HEK293 (cell line): ENCODE results near the gene AEBP2.

Experiments
- CTCF ChIA-PET: fragments of 350-600 bp; formaldehyde crosslinking; extraction: SDS; loops from one replicate; lab custom pipeline; 2021; ENCODE audit warnings: antibody characterized with exemption; lab: Yijun Ruan, JAX
- POLR2A ChIA-PET: fragments of 300-600 bp; formaldehyde crosslinking; extraction: SDS; loops from one replicate; lab custom pipeline; 2020; ENCODE audit warnings: antibody characterized with exemption, inconsistent platforms; lab: Yijun Ruan, JAX
- H3K27ac ChIP-seq: fragments of 200-500 bp; sonication (Bioruptor generic); 2 replicates; pipeline ENCODE4 v1.5.1; 2014; ENCODE audit warnings: low read depth, low read length, control low read depth, inconsistent platforms; ENCODE audit errors: extremely low read depth
- H3K36me3 ChIP-seq, 2 experiments: fragments of 200-500 bp in 1 of 2; sonication (Bioruptor generic) in 1 of 2; 1 replicate in 1 of 2; 2 replicates in 1 of 2; pipeline ENCODE4 v1.5.1; 2014 to 2017; ENCODE audit warnings: inconsistent platforms in 2 of 2, low read length in 2 of 2; ENCODE audit not compliant: control insufficient read depth in 2 of 2, insufficient read depth in 1 of 2
- H3K4me1 ChIP-seq: fragments of 200-500 bp; sonication (Bioruptor generic); 2 replicates; pipeline ENCODE4 v1.5.1; 2014; ENCODE audit warnings: mild to moderate bottlenecking, low read length, inconsistent platforms; ENCODE audit not compliant: control insufficient read depth, insufficient read depth
- H3K4me3 ChIP-seq: 2 replicates; pipeline ENCODE4 v1.5.1; 2011; ENCODE audit warnings: low read depth, mild to moderate bottlenecking, control low read depth, low read length, moderate library complexity
- H3K9me3 ChIP-seq: fragments of 200-500 bp; sonication (Bioruptor generic); 2 replicates; pipeline ENCODE4 v1.5.1; 2014; ENCODE audit warnings: low read depth, low read length, inconsistent platforms; ENCODE audit not compliant: control insufficient read depth, insufficient read depth
- BCL11A ChIP-seq: fragments of 450-650 bp; formaldehyde crosslinking; IDR thresholded peaks from 2 replicates; pipeline ENCODE4 v1.5.1; 2016; ENCODE audit warnings: low read depth, missing biosample characterization, missing genetic modification characterization
- BCL11B ChIP-seq: fragments of 450-650 bp; formaldehyde crosslinking; IDR thresholded peaks from 2 replicates; pipeline ENCODE4 v1.5.1; 2016; ENCODE audit warnings: low read depth, missing biosample characterization, missing genetic modification characterization
- KLF7 ChIP-seq: fragments of 450-650 bp; formaldehyde crosslinking; IDR thresholded peaks from 2 replicates; pipeline ENCODE4 v1.5.1; 2016; ENCODE audit warnings: missing biosample characterization, missing genetic modification characterization, borderline replicate concordance
- MZF1 ChIP-seq: fragments of 450-650 bp; formaldehyde crosslinking; IDR thresholded peaks from 2 replicates; pipeline ENCODE4 v1.5.1; 2017; ENCODE audit warnings: missing biosample characterization, missing genetic modification characterization, borderline replicate concordance
- PRDM1 ChIP-seq: fragments of 450-650 bp; formaldehyde crosslinking; IDR thresholded peaks from 2 replicates; pipeline ENCODE4; 2016; ENCODE audit warnings: missing biosample characterization, missing genetic modification characterization
- ZBTB20 ChIP-seq: fragments of 450-650 bp; formaldehyde crosslinking; IDR thresholded peaks from 2 replicates; pipeline ENCODE4 v1.5.1; 2016; ENCODE audit warnings: missing biosample characterization, missing genetic modification characterization
- ZBTB8A ChIP-seq: fragments of 450-650 bp; formaldehyde crosslinking; IDR thresholded peaks from 2 replicates; pipeline ENCODE4 v1.5.1; 2016; ENCODE audit warnings: missing biosample characterization, missing genetic modification characterization
- ZNF16 ChIP-seq: fragments of 450-650 bp; formaldehyde crosslinking; IDR thresholded peaks from 2 replicates; pipeline ENCODE4 v1.5.1; 2016; ENCODE audit warnings: low read depth, missing biosample characterization, missing genetic modification characterization
- ZNF184 ChIP-seq: fragments of 450-650 bp; IDR thresholded peaks from 2 replicates; pipeline ENCODE4 v1.5.1; 2018; ENCODE audit warnings: missing biosample characterization, mild to moderate bottlenecking, missing genetic modification characterization
- ZNF335 ChIP-seq: fragments of 450-650 bp; formaldehyde crosslinking; conservative IDR thresholded peaks from 2 replicates; pipeline ENCODE4 v1.5.1; 2016; ENCODE audit warnings: missing biosample characterization, missing genetic modification characterization
- ZNF585B ChIP-seq: fragments of 450-650 bp; formaldehyde crosslinking; IDR thresholded peaks from 2 replicates; pipeline ENCODE4 v1.5.1; 2016; ENCODE audit warnings: missing biosample characterization, missing genetic modification characterization
- ZNF664 ChIP-seq: fragments of 450-650 bp; formaldehyde crosslinking; IDR thresholded peaks from 2 replicates; pipeline ENCODE4 v1.5.1; 2016; ENCODE audit warnings: missing biosample characterization, missing genetic modification characterization
- ZNF701 ChIP-seq: fragments of 450-650 bp; formaldehyde crosslinking; IDR thresholded peaks from 2 replicates; pipeline ENCODE4 v1.5.1; 2016; ENCODE audit warnings: missing biosample characterization, missing genetic modification characterization
- ZNF707 ChIP-seq: fragments of 450-650 bp; formaldehyde crosslinking; IDR thresholded peaks from 2 replicates; pipeline ENCODE4 v1.5.1; 2016; ENCODE audit warnings: missing biosample characterization, missing genetic modification characterization
- ZNF768 ChIP-seq: fragments of 450-650 bp; formaldehyde crosslinking; IDR thresholded peaks from 2 replicates; pipeline ENCODE4 v1.5.1; 2018; ENCODE audit warnings: missing biosample characterization, mild to moderate bottlenecking, missing genetic modification characterization
- ZXDB ChIP-seq: fragments of 450-650 bp; formaldehyde crosslinking; IDR thresholded peaks from 2 replicates; pipeline ENCODE4 v1.5.1; 2016; ENCODE audit warnings: missing biosample characterization, missing genetic modification characterization
- TF ChIP-seq, protein P1 (sequence below): fragments of 450-650 bp; formaldehyde crosslinking; IDR thresholded peaks from 2 replicates; pipeline ENCODE4; 2016; ENCODE audit warnings: missing biosample characterization, missing genetic modification characterization
- TF ChIP-seq, protein P2 (sequence below): fragments of 450-650 bp; formaldehyde crosslinking; IDR thresholded peaks from 2 replicates; pipeline ENCODE4 v1.5.1; 2017; ENCODE audit warnings: missing biosample characterization, missing genetic modification characterization

The AEBP2 gene

DNA sequence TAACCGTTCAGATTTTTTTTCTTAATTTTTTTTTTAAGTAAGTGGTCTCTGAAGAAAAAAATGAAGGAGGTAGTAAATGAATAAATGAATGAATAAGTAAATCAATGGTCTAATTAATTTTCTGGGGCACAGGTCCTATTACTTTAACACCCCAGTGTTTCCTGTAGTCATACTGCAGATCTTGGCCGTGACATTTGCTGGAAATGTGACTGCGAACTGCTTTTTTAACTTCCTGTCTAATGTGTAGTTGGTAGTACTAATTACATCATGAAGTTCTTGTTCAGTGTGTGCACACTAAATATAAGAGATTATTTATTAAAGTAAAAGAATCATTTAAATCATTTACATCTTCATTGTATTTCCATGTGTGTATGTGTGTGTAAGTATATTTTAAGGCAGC, 45.4 kb downstream of the AEBP2 start (continued):
- TF ChIP-seq ZNF585B: no peak
- TF ChIP-seq BCL11B (tag by site-specific recombination): no peak

DNA sequence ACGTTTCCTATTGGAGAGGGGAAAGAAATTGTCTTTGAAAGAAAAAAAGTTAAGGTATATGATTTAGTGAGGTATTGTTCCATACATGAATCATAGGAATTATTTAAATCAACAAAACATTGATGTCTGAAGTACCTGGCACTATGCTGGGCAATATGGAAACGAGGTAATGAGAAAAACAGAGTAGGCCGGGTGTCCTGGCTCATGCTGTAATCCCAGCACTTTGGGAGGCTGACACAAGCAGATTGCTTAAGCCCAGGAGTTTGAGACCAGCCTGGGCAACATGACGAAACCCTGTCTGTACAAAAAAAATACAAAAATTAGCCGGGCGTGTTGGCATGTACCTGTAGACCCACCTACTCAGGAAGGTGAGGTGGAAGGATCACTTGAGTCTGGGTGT, 45.9 kb downstream of the AEBP2 start:
- no peaks in the 10 kb centered on the region for H3K9me3 ChIP-seq
- peaks cover 7% of the 10 kb centered on the region for H3K4me1 ChIP-seq
- TF ChIP-seq ZNF768 (tag by site-specific recombination) (no peak), ZNF707 (tag by site-specific recombination) (no peak), ZNF184 (tag by site-specific recombination) (no peak), PRDM1 (no peak), ZNF335 (no peak), ZNF701 (tag by site-specific recombination) (no peak), BCL11A (tag by site-specific recombination) (no peak), ZNF16 (tag by site-specific recombination) (no peak), KLF7 (tag by site-specific recombination) (no peak), ZBTB20 (tag by site-specific recombination) (no peak), ZNF664 (no peak), BCL11B (tag by site-specific recombination) (no peak)
- CTCF ChIA-PET: no interaction called here
- peaks cover 5 to 16% of the 10 kb centered on the region in 2 experiments; a peak in 2 of 3 replicates for H3K36me3 ChIP-seq
- POLR2A ChIA-PET: no interaction called here
- no peak overlapping the region for H3K4me3 ChIP-seq
- no peak overlapping the region for H3K27ac ChIP-seq

DNA sequence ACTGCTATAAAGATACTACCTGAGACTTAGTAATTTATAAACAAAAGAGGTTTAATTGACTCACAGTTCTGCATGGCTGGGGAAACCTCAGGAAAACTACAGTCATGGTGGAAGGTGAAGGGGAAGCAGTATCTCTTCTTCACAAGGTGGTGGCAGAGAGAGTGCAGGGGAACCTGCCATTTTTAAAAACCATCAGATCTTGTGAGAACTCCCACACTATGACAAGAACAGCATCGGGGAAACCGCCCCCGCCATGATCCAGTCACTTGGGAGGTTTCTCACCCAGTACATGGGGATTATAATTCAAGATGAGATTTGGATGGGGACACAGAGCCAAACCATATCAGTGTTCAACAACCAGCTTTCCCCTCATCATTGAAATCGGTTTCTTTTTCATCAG, 49.9 kb downstream of the AEBP2 start:
- Histone ChIP-seq H3K4me1 (peaks cover 9% of the 10 kb centered on the region; the same call in 1 of the 2 replicates), H3K27ac (no peak overlapping the region), H3K4me3 (no peak overlapping the region), H3K9me3 (no peaks in the 10 kb centered on the region), H3K36me3 (peaks cover 13% of the 10 kb centered on the region in 2 experiments; a peak in 2 of 3 replicates)
- CTCF ChIA-PET: no interaction called here
- POLR2A ChIA-PET: no interaction called here
- TF ChIP-seq ZBTB8A (no peak), MZF1 (tag by site-specific recombination) (peak; percentile 59; the same call in 1 of the 2 replicates)

DNA sequence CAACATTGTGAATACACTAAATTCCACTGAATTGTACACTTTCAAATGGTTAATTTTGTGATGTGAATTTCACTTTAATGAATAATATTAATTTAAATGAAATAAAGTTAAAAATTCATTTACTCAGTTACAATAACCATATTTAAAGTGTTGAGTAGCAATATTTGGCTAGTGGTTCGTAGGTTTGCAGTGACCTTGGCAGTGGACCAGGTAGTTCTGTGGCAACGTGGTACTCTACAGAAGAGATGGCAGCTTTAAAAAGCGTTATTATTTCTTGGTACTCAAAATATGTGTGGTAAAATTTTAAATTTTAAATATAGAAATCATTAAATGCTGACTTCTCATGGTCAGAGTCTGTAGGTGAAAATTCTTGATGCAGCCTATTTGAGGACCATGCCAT, 51.6 kb downstream of the AEBP2 start:
- no peak overlapping the region for H3K4me3 ChIP-seq
- H3K4me1 ChIP-seq: peaks cover 9% of the 10 kb centered on the region; the same call in 1 of the 2 replicates
- ChIA-PET CTCF (no interaction called here), POLR2A (no interaction called here)
- H3K36me3 ChIP-seq: peaks cover 20 to 22% of the 10 kb centered on the region in 2 experiments; a peak in 2 of 3 replicates
- H3K9me3 ChIP-seq: no peaks in the 10 kb centered on the region
- no peak overlapping the region for H3K27ac ChIP-seq
- TF ChIP-seq, protein P1, sequence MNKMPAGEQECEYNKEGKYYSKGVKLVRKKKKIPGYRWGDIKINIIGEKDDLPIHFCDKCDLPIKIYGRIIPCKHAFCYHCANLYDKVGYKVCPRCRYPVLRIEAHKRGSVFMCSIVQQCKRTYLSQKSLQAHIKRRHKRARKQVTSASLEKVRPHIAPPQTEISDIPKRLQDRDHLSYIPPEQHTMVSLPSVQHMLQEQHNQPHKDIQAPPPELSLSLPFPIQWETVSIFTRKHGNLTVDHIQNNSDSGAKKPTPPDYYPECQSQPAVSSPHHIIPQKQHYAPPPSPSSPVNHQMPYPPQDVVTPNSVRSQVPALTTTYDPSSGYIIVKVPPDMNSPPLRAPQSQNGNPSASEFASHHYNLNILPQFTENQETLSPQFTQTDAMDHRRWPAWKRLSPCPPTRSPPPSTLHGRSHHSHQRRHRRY: no peak

DNA sequence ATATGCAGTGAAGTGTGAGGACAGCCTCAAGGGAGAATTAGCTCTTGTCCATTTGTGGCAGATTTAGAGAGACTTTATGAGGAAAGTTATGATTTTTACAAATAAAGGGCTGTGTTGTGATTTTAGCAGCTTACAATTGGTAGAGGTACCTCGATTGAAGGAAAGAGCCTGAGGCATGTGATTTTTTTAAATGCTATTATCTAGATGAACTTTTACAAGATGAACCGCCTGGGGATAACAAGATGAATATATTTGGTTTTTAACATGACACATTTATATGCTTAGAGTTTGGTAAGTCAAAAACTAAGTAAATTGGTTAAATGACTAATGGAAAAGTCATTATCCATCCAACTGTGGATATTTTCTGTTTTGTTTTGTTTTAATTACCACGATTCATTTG, 52.6 kb downstream of the AEBP2 start:
- H3K4me3 ChIP-seq: no peak overlapping the region
- H3K4me1 ChIP-seq: peaks cover 9% of the 10 kb centered on the region; the same call in 1 of the 2 replicates
- CTCF ChIA-PET: interaction anchor here (0.6 kb wide), 2 partner anchors 17 to 689 kb away, joined by 3 read pairs; no protein-coding TSS in a partner anchor
- peaks cover 22 to 27% of the 10 kb centered on the region in 2 experiments; a peak in 2 of 3 replicates for H3K36me3 ChIP-seq
- H3K27ac ChIP-seq: no peak overlapping the region
- POLR2A ChIA-PET: no interaction called here
- no peak for TF ChIP-seq ZXDB (tag by site-specific recombination)
- TF ChIP-seq, protein P2, sequence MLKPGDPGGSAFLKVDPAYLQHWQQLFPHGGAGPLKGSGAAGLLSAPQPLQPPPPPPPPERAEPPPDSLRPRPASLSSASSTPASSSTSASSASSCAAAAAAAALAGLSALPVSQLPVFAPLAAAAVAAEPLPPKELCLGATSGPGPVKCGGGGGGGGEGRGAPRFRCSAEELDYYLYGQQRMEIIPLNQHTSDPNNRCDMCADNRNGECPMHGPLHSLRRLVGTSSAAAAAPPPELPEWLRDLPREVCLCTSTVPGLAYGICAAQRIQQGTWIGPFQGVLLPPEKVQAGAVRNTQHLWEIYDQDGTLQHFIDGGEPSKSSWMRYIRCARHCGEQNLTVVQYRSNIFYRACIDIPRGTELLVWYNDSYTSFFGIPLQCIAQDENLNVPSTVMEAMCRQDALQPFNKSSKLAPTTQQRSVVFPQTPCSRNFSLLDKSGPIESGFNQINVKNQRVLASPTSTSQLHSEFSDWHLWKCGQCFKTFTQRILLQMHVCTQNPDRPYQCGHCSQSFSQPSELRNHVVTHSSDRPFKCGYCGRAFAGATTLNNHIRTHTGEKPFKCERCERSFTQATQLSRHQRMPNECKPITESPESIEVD: peak; percentile 72
- no peaks in the 10 kb centered on the region for H3K9me3 ChIP-seq
